PC-3 (cell line): Measurements from ENCODE around the gene SCGB1A1.

ENCODE experiments used
- CTCF ChIP-seq: fragments of 300-600 bp; sonication (generic); conservative IDR thresholded peaks from 2 replicates; pipeline ENCODE4 v1.5.1; 2017; ENCODE audit warnings: antibody characterized with exemption, low read depth, mild to moderate bottlenecking, low read length
- EZH2 ChIP-seq: fragments of 300-600 bp; sonication (generic); IDR thresholded peaks from one replicate; pipeline ENCODE4 v1.6.1; 2017; ENCODE audit warnings: antibody characterized with exemption, mild to moderate bottlenecking, low read length; ENCODE audit not compliant: unreplicated experiment

GRCh38 chr11:62428871-62429560 is 10.2 kb downstream of the SCGB1A1 start:
- no peak for TF ChIP-seq CTCF
- no peak for TF ChIP-seq EZH2
